ENCODE data around the gene LDOC1. TPM values are rescaled to one million over a fixed set of nuclear protein-coding genes. Genes with fewer than 3 reads are reported as not detected.
"Not testable (repeated sequence)": the region's sequence is repeated elsewhere in the genome, so short reads cannot be mapped to it uniquely, and the experiment has no call there.

LDOC1 gene
- polyA plus RNA-seq (ENCODE audit: insufficient read depth in 1 of 5, insufficient read length in 5 of 5, low replicate concordance in 1 of 5): 10 to 100 TPM; 57.4 to 87.9 (median 65.7) TPM
- long read RNA-seq, donor 1, transcript LDOC1-201 (1 exons, 1,381 nt): major isoform, 176 of 177 reads
- long read RNA-seq, donor 1, partial matches to known transcripts: 0 of 177 reads
- long read RNA-seq, donor 1, other reads (novel, unspliced or antisense): 0 of 177 reads
- long read RNA-seq, donor 2, transcript LDOC1-201 (1 exons, 1,381 nt): major isoform, 76 of 77 reads
- long read RNA-seq, donor 2, partial matches to known transcripts: 0 of 77 reads
- long read RNA-seq, donor 2, other reads (novel, unspliced or antisense): 0 of 77 reads
- long read RNA-seq, donor 3, transcript LDOC1-201 (1 exons, 1,381 nt): major isoform, 159 of 160 reads
- long read RNA-seq, donor 3, partial matches to known transcripts: 0 of 160 reads
- long read RNA-seq, donor 3, other reads (novel, unspliced or antisense): 0 of 160 reads
- long read RNA-seq, donor 4, transcript LDOC1-201 (1 exons, 1,381 nt): major isoform, 115 of 115 reads
- long read RNA-seq, donor 4, partial matches to known transcripts: 0 of 115 reads
- long read RNA-seq, donor 4, other reads (novel, unspliced or antisense): 0 of 115 reads
- long read RNA-seq, donor 5, transcript LDOC1-201 (1 exons, 1,381 nt): major isoform, 158 of 160 reads
- long read RNA-seq, donor 5, partial matches to known transcripts: 0 of 160 reads
- long read RNA-seq, donor 5, other reads (novel, unspliced or antisense): 0 of 160 reads
- long read RNA-seq, donor 6, transcript LDOC1-201 (1 exons, 1,381 nt): major isoform, 178 of 181 reads
- long read RNA-seq, donor 6, partial matches to known transcripts: 0 of 181 reads
- long read RNA-seq, donor 6, other reads (novel, unspliced or antisense): 0 of 181 reads
- long read RNA-seq, donor 7, transcript LDOC1-201 (1 exons, 1,381 nt): major isoform, 89 of 90 reads
- long read RNA-seq, donor 7, partial matches to known transcripts: 0 of 90 reads
- long read RNA-seq, donor 7, other reads (novel, unspliced or antisense): 0 of 90 reads
- long read RNA-seq, donor 8, transcript LDOC1-201 (1 exons, 1,381 nt): major isoform, 64 of 65 reads
- long read RNA-seq, donor 8, partial matches to known transcripts: 0 of 65 reads
- long read RNA-seq, donor 8, other reads (novel, unspliced or antisense): 0 of 65 reads

DNA sequence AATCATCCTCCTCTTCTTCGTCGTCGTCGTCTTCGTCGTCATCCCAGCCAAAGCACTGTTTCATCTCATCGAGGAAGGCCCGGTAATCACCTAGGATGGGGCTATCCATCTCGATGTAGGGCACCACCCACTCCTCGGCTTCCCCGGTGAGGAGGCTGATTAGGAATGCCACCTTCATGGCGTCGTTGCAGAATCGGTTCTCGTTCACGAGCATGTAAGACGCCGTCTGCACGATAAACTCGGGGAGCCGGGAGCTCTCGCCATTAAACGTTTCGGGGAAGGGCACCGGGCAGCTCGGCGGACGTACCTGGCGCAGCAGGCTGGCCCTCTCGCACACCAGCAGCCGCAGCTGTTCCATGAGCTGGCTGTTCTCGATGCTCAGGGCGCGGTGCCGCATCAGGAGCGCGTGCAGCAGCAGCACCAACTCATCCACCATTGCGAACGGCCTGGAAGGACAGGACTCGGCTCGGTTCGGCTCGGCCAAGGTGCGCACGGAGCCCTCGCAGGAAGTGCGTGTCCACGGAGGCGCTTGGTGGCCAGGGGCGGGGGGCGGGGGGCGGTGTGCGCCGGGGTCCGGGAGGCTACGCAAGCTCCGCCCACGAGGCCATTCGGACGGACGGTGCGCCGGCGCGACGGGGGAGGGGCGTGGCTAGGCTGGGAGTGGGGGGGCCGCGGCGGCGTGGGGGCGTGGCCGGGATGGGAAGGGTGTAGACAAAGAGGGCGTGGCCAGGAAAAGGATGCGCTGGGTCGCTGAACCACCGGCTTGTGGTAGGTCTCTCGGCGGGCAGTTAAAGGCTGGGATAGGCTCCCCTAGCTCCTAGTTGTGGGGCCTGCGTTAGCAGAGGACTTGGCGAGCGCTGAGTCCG, at the start of gene LDOC1:
LDOC1 (minus strand) TSS at position 544 of the 866 bp plus-strand sequence; CDS start at position 436, 108 bp downstream.
- peak; percentile 76 for DNase-seq

DNA sequence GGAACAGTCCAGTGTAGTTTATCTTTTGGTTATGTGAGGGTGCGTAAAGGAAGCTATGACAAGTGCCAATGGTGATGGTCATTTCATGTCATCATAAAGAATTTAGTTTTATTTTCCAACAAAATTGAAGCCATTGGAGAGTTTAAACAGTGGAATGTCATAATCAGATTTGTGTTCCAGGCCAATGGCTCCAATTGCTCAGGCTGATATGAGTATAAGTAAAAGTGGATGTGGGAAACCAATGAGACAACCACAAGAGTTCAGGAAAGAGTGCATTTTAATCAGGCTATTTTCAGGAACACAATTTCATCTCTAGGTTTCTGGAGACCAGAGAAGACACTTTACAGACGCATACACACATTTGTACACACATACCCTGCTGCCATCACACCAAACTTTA, 44.7 kb upstream of the LDOC1 start:
- DNase-seq: no peak

GRCh38 chrX:141220342-141221008, 43.5 kb upstream of the LDOC1 start:
- no peak for DNase-seq

GRCh38 chrX:141214196-141214595, 37.3 kb upstream of the LDOC1 start:
- DNase-seq: no peak

GRCh38 chrX:141201962-141202361, 25.0 kb upstream of the LDOC1 start:
- DNase-seq: no peak

DNA sequence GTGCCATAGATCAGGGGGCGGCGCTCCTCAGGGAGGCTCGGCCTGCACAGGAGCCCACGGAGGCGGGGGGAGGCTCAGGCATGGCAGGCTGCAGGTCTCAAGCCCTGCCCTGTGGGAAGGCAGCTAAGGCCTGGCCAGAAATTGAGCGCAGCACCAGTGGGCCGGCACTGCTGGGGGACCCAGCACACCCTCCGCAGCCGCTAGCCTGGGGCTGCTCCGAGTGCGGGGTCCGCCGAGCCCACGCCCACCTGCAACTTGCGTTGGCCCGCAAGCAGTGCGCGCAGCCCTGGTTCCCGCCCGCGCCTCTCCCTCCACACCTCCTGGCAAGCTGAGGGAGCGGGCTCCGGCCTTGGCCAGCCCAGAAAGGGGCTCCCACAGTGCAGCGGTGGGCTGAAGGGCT, 11.6 kb upstream of the LDOC1 start:
- not testable (repeated sequence) for DNase-seq

- DNase-seq: no peak
These were observed 8.4 kb upstream of the LDOC1 start for GRCh38 chrX:141185366-141185765.

GRCh38 chrX:141183000-141183399, 6.1 kb upstream of the LDOC1 start:
- no peak for DNase-seq

DNA sequence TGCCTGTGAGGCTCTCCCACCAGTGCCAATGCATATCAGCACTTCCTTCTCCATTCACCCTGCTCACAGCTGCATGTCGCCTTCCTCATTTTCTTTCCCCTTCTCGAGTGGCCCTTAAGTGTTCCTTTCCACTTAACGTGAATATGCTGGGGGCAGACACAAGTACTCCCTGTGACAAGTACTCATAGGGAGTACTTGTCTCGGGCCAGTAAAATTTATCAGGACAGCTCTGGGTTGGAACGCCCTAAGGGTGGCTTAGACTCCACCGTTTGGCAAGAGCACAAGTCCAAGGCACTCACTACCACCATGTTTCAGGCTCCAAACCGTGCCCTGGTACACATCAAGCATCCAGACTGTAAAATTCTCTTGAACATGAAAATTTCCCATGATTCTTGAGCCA, 3.9 kb upstream of the LDOC1 start:
- no peak for DNase-seq

DNA sequence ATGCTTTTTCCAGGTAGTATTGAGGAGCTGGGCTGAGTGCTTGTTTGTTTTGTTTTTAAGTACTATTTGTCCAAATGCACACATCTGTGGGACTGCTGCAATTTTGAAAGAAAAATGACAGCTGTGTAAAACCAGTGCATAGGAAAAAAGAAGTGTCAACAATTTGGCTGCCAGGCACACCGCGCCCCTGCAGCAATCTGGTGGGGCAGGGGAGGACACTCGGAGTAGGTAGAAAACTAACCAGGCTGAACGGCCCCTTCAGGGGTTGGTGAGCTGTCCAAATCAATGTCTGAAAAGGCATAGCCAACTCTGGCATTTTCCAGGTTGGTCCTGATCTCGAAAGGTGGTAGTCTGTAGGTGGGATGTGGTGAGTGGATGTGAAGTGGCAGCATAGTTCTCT, 1.1 kb downstream of the LDOC1 start:
- no peak for DNase-seq

- DNase-seq: no peak
These were observed 12.5 kb downstream of the LDOC1 start for GRCh38 chrX:141164406-141164805.

GRCh38 chrX:141158084-141158483, 18.8 kb downstream of the LDOC1 start:
- no peak for DNase-seq

DNA sequence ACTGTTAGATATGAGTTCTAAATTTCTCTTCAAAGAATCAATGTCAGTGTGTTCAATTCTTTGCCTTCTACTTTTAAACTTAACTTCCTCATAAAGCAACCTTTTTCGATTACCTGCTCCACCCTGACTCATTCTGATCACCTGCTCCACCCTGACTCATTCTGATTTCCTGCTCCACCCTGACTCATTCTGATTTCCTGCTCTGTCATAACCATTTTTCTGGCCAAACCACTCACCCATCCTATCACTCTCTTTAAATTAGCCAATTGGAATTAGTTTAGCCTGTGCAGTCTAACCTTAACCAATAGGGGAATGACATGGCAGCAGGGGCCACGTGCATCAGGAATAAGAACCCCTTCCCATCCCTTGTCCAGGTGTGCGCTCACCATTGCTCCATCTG, 21.7 kb downstream of the LDOC1 start:
- DNase-seq: not testable (repeated sequence)

DNA sequence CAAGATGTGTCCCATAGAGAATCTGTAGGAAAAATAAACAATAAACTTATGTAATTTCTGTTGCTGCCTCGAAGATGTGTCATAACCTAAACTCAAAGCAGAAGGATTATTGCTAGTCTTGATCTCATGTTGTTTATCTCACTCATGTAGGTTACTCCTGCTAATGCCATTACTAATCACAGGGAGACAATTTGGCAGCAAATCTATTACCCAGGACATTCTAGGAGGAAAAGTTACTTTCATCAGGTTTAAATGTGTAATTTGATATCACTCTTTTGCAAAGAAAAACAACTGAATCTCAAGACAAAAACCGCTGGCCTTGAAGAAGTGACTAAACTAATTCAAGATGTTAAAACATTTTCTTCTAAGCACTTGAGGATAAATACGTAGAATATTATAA, 34.0 kb downstream of the LDOC1 start:
- DNase-seq: no peak

- no peak for DNase-seq
These were observed 43.7 kb downstream of the LDOC1 start for GRCh38 chrX:141133272-141133671.

DNA sequence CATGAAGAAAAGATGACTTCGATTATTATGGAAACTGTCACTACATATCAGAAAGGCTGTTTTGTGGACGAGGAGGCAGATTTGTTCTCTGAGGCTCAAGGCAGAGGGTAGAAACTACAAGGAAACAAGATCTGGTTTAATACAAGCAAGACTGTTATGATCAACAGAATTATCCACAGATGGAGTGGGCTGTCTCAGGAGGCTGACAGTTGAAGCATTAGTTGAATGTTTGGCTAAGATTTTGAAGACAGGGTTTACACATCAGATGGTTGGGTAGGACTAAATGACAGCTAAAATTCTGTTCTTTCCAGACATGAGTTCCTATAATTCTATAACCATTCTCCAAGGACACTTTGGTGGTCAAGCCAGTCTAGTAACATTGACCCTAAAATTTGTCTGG, 49.8 kb downstream of the LDOC1 start:
- DNase-seq: no peak

Data from right lung (tissue), 10 donors.